HEK293 (cell line): ENCODE data around the gene NME8.

Experiments
- CTCF ChIA-PET: fragments of 350-600 bp; formaldehyde crosslinking; extraction: SDS; loops from one replicate; lab custom pipeline; 2021; ENCODE audit warnings: antibody characterized with exemption; lab: Yijun Ruan, JAX
- POLR2A ChIA-PET: fragments of 300-600 bp; formaldehyde crosslinking; extraction: SDS; loops from one replicate; lab custom pipeline; 2020; ENCODE audit warnings: antibody characterized with exemption, inconsistent platforms; lab: Yijun Ruan, JAX
- H3K27ac ChIP-seq: fragments of 200-500 bp; sonication (Bioruptor generic); 2 replicates; pipeline ENCODE4 v1.5.1; 2014; ENCODE audit warnings: low read depth, low read length, control low read depth, inconsistent platforms; ENCODE audit errors: extremely low read depth
- H3K36me3 ChIP-seq, 2 experiments: fragments of 200-500 bp in 1 of 2; sonication (Bioruptor generic) in 1 of 2; 1 replicate in 1 of 2; 2 replicates in 1 of 2; pipeline ENCODE4 v1.5.1; 2014 to 2017; ENCODE audit warnings: inconsistent platforms in 2 of 2, low read length in 2 of 2; ENCODE audit not compliant: control insufficient read depth in 2 of 2, insufficient read depth in 1 of 2
- H3K4me1 ChIP-seq: fragments of 200-500 bp; sonication (Bioruptor generic); 2 replicates; pipeline ENCODE4 v1.5.1; 2014; ENCODE audit warnings: mild to moderate bottlenecking, low read length, inconsistent platforms; ENCODE audit not compliant: control insufficient read depth, insufficient read depth
- H3K4me3 ChIP-seq: 2 replicates; pipeline ENCODE4 v1.5.1; 2011; ENCODE audit warnings: low read depth, mild to moderate bottlenecking, control low read depth, low read length, moderate library complexity
- H3K9me3 ChIP-seq: fragments of 200-500 bp; sonication (Bioruptor generic); 2 replicates; pipeline ENCODE4 v1.5.1; 2014; ENCODE audit warnings: low read depth, low read length, inconsistent platforms; ENCODE audit not compliant: control insufficient read depth, insufficient read depth
- BCL11A ChIP-seq: fragments of 450-650 bp; formaldehyde crosslinking; IDR thresholded peaks from 2 replicates; pipeline ENCODE4 v1.5.1; 2016; ENCODE audit warnings: low read depth, missing biosample characterization, missing genetic modification characterization
- GFI1B ChIP-seq: fragments of 450-650 bp; formaldehyde crosslinking; IDR thresholded peaks from 2 replicates; pipeline ENCODE4 v1.5.1; 2016; ENCODE audit warnings: missing biosample characterization, missing genetic modification characterization
- KLF10 ChIP-seq: fragments of 450-650 bp; IDR thresholded peaks from 2 replicates; pipeline ENCODE4 v1.5.1; 2018; ENCODE audit warnings: missing biosample characterization, mild to moderate bottlenecking, missing genetic modification characterization
- KLF16 ChIP-seq: fragments of 450-650 bp; formaldehyde crosslinking; IDR thresholded peaks from 2 replicates; pipeline ENCODE4 v1.5.1; 2017; ENCODE audit warnings: missing biosample characterization, missing genetic modification characterization
- KLF7 ChIP-seq: fragments of 450-650 bp; formaldehyde crosslinking; IDR thresholded peaks from 2 replicates; pipeline ENCODE4 v1.5.1; 2016; ENCODE audit warnings: missing biosample characterization, missing genetic modification characterization, borderline replicate concordance
- KLF8 ChIP-seq: fragments of 450-650 bp; formaldehyde crosslinking; IDR thresholded peaks from 2 replicates; pipeline ENCODE4 v1.5.1; 2016; ENCODE audit warnings: missing biosample characterization, missing genetic modification characterization
- TCF7L2 ChIP-seq: IDR thresholded peaks from 2 replicates; pipeline ENCODE4 v1.6.1; 2011; ENCODE audit warnings: low read depth, mild to moderate bottlenecking, inconsistent platforms, low read length, moderate library complexity, borderline replicate concordance
- TSHZ1 ChIP-seq: fragments of 450-650 bp; formaldehyde crosslinking; IDR thresholded peaks from 2 replicates; pipeline ENCODE4 v1.5.1; 2016; ENCODE audit warnings: missing biosample characterization, missing genetic modification characterization, borderline replicate concordance
- ZBTB20 ChIP-seq: fragments of 450-650 bp; formaldehyde crosslinking; IDR thresholded peaks from 2 replicates; pipeline ENCODE4 v1.5.1; 2016; ENCODE audit warnings: missing biosample characterization, missing genetic modification characterization
- ZEB2 ChIP-seq: fragments of 450-650 bp; formaldehyde crosslinking; IDR thresholded peaks from 2 replicates; pipeline ENCODE4 v1.5.1; 2016; ENCODE audit warnings: missing biosample characterization, missing genetic modification characterization
- ZNF121 ChIP-seq: fragments of 450-650 bp; formaldehyde crosslinking; IDR thresholded peaks from 2 replicates; pipeline ENCODE4 v1.5.1; 2016; ENCODE audit warnings: missing biosample characterization, missing genetic modification characterization
- ZNF132 ChIP-seq: fragments of 450-650 bp; formaldehyde crosslinking; IDR thresholded peaks from 2 replicates; pipeline ENCODE4 v1.5.1; 2017; ENCODE audit warnings: missing biosample characterization, missing genetic modification characterization, borderline replicate concordance
- ZNF146 ChIP-seq: fragments of 450-650 bp; formaldehyde crosslinking; IDR thresholded peaks from 2 replicates; pipeline ENCODE4 v1.5.1; 2016; ENCODE audit warnings: missing biosample characterization, missing genetic modification characterization
- ZNF175 ChIP-seq: fragments of 450-650 bp; formaldehyde crosslinking; IDR thresholded peaks from 2 replicates; pipeline ENCODE4 v1.5.1; 2016; ENCODE audit warnings: missing biosample characterization, missing genetic modification characterization
- ZNF18 ChIP-seq: fragments of 450-650 bp; formaldehyde crosslinking; IDR thresholded peaks from 2 replicates; pipeline ENCODE4 v1.5.1; 2016; ENCODE audit warnings: missing biosample characterization, missing genetic modification characterization
- ZNF214 ChIP-seq: fragments of 450-650 bp; formaldehyde crosslinking; IDR thresholded peaks from 2 replicates; pipeline ENCODE4 v1.5.1; 2017; ENCODE audit warnings: missing biosample characterization, mild to moderate bottlenecking, missing genetic modification characterization, borderline replicate concordance
- ZNF292 ChIP-seq: fragments of 450-650 bp; formaldehyde crosslinking; IDR thresholded peaks from 2 replicates; pipeline ENCODE4 v1.5.1; 2016; ENCODE audit warnings: low read depth, missing biosample characterization, missing genetic modification characterization, borderline replicate concordance
- ZNF558 ChIP-seq: fragments of 450-650 bp; formaldehyde crosslinking; IDR thresholded peaks from 2 replicates; pipeline ENCODE4 v1.5.1; 2016; ENCODE audit warnings: missing biosample characterization, missing genetic modification characterization
- ZNF623 ChIP-seq: fragments of 450-650 bp; formaldehyde crosslinking; IDR thresholded peaks from 2 replicates; pipeline ENCODE4 v1.5.1; 2016; ENCODE audit warnings: missing biosample characterization, missing genetic modification characterization
- ZNF624 ChIP-seq: fragments of 450-650 bp; formaldehyde crosslinking; IDR thresholded peaks from 2 replicates; pipeline ENCODE4 v1.5.1; 2017; ENCODE audit warnings: missing biosample characterization, missing genetic modification characterization
- ZNF629 ChIP-seq: fragments of 450-650 bp; formaldehyde crosslinking; IDR thresholded peaks from 2 replicates; pipeline ENCODE4 v1.5.1; 2017; ENCODE audit warnings: missing biosample characterization, missing genetic modification characterization
- ZNF645 ChIP-seq: fragments of 450-650 bp; formaldehyde crosslinking; IDR thresholded peaks from 2 replicates; pipeline ENCODE4; 2016; ENCODE audit warnings: missing biosample characterization, missing genetic modification characterization
- ZNF654 ChIP-seq: fragments of 450-650 bp; formaldehyde crosslinking; IDR thresholded peaks from 2 replicates; pipeline ENCODE4 v1.5.1; 2016; ENCODE audit warnings: low read depth, missing biosample characterization, missing genetic modification characterization
- ZNF670 ChIP-seq: fragments of 450-650 bp; formaldehyde crosslinking; IDR thresholded peaks from 2 replicates; pipeline ENCODE4 v1.5.1; 2016; ENCODE audit warnings: missing biosample characterization, missing genetic modification characterization, low read depth
- ZNF843 ChIP-seq: fragments of 450-650 bp; formaldehyde crosslinking; IDR thresholded peaks from 2 replicates; pipeline ENCODE4 v1.5.1; 2016; ENCODE audit warnings: missing biosample characterization, missing genetic modification characterization
- TF ChIP-seq, protein P1 (sequence below): fragments of 450-650 bp; formaldehyde crosslinking; IDR thresholded peaks from 2 replicates; pipeline ENCODE4 v1.5.1; 2016; ENCODE audit warnings: missing biosample characterization, missing genetic modification characterization
- TF ChIP-seq, protein P2 (sequence below): fragments of 450-650 bp; formaldehyde crosslinking; IDR thresholded peaks from 2 replicates; pipeline ENCODE4 v1.5.1; 2016; ENCODE audit warnings: missing biosample characterization, missing genetic modification characterization

NME8 gene

DNA sequence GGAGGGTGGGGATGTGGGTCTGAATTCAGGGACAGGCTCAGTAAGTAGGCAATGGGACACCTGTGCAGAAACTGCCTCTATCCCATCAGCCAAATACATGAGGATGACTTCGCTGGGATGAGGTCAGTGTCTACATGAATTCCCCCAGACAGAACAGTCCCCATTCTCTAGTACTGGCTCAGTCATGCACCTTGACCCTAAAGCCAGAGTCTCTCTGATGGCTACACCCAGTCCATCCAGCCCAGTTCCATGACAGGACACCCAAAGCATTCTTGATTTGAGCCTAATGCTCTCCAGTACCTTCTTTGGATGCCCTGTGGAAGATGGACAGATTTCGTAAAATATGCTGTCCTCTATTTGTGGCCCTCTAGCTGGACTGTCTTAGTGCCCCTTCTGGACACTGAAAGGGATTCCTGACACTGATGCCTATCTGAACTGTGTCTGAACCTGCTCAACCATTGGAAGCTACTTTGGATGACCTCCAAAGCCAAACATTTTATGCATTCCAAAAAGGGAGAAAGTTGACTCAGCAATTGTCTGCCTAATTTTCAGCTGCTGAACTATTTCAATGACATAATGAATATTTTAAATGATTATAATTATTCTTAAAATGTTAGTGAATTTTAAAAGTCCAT, 53.6 kb downstream of the NME8 start:
- POLR2A ChIA-PET, result no interaction called here
- no peaks in the 10 kb centered on the region for H3K9me3 ChIP-seq
- CTCF ChIA-PET, result interaction anchor here (0.6 to 3.3 kb wide), 45 partner anchors 8 to 668 kb away, joined by 3 to 30 read pairs (median 4); partner anchors contain the start of gene SFRP4
- no peak for TF ChIP-seq ZNF645 (tag by site-specific recombination)
- TF ChIP-seq ZNF558, result no peak
- TF ChIP-seq ZNF843 (tag by site-specific recombination), result no peak
- TF ChIP-seq ZNF292, result no peak
- no peak for TF ChIP-seq ZNF132 (tag by site-specific recombination)
- no peak for TF ChIP-seq ZNF121 (tag by site-specific recombination)
- no peak for TF ChIP-seq GFI1B
- TF ChIP-seq KLF7 (tag by site-specific recombination), result no peak
- TF ChIP-seq ZNF146, result no peak
- TF ChIP-seq, protein P1, sequence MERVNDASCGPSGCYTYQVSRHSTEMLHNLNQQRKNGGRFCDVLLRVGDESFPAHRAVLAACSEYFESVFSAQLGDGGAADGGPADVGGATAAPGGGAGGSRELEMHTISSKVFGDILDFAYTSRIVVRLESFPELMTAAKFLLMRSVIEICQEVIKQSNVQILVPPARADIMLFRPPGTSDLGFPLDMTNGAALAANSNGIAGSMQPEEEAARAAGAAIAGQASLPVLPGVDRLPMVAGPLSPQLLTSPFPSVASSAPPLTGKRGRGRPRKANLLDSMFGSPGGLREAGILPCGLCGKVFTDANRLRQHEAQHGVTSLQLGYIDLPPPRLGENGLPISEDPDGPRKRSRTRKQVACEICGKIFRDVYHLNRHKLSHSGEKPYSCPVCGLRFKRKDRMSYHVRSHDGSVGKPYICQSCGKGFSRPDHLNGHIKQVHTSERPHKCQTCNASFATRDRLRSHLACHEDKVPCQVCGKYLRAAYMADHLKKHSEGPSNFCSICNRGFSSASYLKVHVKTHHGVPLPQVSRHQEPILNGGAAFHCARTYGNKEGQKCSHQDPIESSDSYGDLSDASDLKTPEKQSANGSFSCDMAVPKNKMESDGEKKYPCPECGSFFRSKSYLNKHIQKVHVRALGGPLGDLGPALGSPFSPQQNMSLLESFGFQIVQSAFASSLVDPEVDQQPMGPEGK (tag by site-specific recombination), result no peak
- no peak for TF ChIP-seq ZNF175 (tag by site-specific recombination)
- TF ChIP-seq KLF10 (tag by site-specific recombination), result no peak
- no peak for TF ChIP-seq ZNF623 (tag by site-specific recombination)
- no peak for TF ChIP-seq KLF8 (tag by site-specific recombination)
- TF ChIP-seq ZEB2, result no peak
- no peak for TF ChIP-seq TCF7L2
- no peak for TF ChIP-seq ZNF624 (tag by site-specific recombination)
- no peaks in the 10 kb centered on the region for H3K36me3 ChIP-seq
- no peak overlapping the region for H3K27ac ChIP-seq
- H3K4me1 ChIP-seq, result no peaks in the 10 kb centered on the region
- no peak overlapping the region for H3K4me3 ChIP-seq

GRCh38 chr7:37908221-37908788, 59.9 kb downstream of the NME8 start:
- Histone ChIP-seq H3K36me3 (no peaks in the 10 kb centered on the region), H3K27ac (no peak overlapping the region), H3K4me1 (no peaks in the 10 kb centered on the region), H3K9me3 (no peaks in the 10 kb centered on the region), H3K4me3 (no peak overlapping the region)
- POLR2A ChIA-PET, result interaction anchor here (1.2 kb wide), 1 partner anchor 9 kb away, joined by 5 read pairs; the partner anchor contains the start of gene SFRP4
- CTCF ChIA-PET, result interaction anchor here (0.7 to 1.5 kb wide), 5 partner anchors 8 to 315 kb away, joined by 3 to 7 read pairs (median 4); partner anchors contain the start of gene SFRP4
- no peak for TF ChIP-seq ZBTB20 (tag by site-specific recombination)
- no peak for TF ChIP-seq ZNF670 (tag by site-specific recombination)
- TF ChIP-seq BCL11A (tag by site-specific recombination), result no peak
- no peak for TF ChIP-seq TSHZ1 (tag by site-specific recombination)
- no peak for TF ChIP-seq ZNF629
- TF ChIP-seq ZNF18 (tag by site-specific recombination), result no peak
- TF ChIP-seq KLF16 (tag by site-specific recombination), result no peak
- TF ChIP-seq ZNF214 (tag by site-specific recombination), result no peak
- no peak for TF ChIP-seq ZNF132 (tag by site-specific recombination)
- TF ChIP-seq ZNF654 (tag by site-specific recombination), result no peak
- TF ChIP-seq, protein P2, sequence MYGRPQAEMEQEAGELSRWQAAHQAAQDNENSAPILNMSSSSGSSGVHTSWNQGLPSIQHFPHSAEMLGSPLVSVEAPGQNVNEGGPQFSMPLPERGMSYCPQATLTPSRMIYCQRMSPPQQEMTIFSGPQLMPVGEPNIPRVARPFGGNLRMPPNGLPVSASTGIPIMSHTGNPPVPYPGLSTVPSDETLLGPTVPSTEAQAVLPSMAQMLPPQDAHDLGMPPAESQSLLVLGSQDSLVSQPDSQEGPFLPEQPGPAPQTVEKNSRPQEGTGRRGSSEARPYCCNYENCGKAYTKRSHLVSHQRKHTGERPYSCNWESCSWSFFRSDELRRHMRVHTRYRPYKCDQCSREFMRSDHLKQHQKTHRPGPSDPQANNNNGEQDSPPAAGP, result no peak
